GM21515 (cell line): Measurements from ENCODE around the gene ELFN1.

Experiments used
- ATAC-seq: cut with Tn5 transposase; IDR thresholded peaks from one replicate; pipeline ENCODE4 v1.9.1; 2021; ENCODE audit not compliant: unreplicated experiment

The ELFN1 gene

GRCh38 chr7:1669954-1670893 lies at the start of gene ELFN1:
Gene ELFN1 (plus strand): TSS chr7:1670277. CDS start chr7:1744597, 74,320 bp downstream.
- no peak for ATAC-seq

- no peak for ATAC-seq
These were observed 49.2 kb upstream of the ELFN1 start for GRCh38 chr7:1620835-1621234.

DNA sequence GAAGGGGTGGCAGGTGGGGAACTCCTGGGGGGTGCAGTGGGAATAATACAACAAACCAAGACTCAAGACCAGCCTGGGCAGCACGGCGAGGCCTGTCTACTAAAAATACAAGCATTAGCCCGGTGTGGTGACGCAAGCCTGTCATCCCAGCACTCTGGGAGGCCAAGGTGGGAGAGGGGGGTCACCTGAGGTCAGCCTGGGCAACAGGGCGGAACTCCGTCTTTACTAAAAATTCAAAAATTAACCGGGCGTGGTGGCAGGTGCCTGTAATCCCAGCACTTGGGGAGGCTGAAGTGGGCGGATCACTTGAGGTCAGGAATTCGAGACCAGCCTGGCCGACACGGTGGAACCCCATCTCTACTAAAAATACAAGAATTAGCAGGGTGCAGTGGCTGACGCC lies 48.4 kb upstream of the ELFN1 start:
- ATAC-seq = no peak

- no peak for ATAC-seq
These were observed 47.6 kb upstream of the ELFN1 start for GRCh38 chr7:1622441-1622840.

GRCh38 chr7:1623810-1624209 lies 46.3 kb upstream of the ELFN1 start:
- ATAC-seq = no peak

DNA sequence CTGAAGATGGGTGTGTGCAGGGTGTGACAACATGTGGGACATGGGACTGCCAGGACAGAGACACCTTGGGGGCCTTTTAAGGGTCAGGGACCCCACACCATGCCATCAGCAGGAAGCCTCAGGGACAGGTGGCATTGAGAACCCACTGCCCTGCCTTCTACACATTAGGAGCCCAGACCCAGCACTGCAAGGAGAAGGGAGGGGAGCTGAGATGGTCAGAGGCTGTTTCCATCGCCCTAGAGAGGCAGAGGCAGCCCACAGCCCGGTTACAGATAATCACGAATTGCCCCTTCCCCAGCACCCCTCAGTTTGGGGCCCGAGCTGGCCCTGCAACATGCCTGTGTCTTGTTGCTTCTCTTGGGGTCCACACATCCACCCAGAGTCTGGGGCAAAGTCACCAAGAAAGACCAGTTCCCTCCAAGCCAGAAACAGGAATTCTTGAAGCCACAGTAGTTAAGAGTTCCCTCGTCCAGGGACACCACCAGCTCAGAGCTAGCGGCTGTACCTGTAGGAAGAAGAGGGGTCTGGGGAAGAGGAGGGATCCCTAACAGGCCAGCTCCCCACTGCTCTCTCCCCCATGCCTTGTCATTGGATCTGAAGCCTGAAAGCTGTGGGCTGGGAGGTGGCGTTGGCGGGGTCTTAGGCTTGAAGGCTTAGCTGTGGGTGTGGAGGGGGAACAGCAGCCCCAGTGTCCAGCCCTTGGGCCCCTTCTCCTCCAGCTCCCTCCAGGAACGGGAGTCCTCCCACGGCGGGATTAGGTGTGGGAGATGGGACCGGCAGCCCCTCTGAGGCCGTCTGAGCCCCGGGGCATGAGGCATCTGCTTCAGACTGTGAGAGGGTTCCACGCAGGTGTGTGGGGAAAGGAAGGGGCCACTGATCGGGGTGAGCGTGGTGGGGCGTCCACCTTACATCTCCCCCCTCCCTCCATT lies 44.8 kb upstream of the ELFN1 start:
- no peak for ATAC-seq

- ATAC-seq = no peak
These were observed 43.3 kb upstream of the ELFN1 start for GRCh38 chr7:1626769-1627168.

DNA sequence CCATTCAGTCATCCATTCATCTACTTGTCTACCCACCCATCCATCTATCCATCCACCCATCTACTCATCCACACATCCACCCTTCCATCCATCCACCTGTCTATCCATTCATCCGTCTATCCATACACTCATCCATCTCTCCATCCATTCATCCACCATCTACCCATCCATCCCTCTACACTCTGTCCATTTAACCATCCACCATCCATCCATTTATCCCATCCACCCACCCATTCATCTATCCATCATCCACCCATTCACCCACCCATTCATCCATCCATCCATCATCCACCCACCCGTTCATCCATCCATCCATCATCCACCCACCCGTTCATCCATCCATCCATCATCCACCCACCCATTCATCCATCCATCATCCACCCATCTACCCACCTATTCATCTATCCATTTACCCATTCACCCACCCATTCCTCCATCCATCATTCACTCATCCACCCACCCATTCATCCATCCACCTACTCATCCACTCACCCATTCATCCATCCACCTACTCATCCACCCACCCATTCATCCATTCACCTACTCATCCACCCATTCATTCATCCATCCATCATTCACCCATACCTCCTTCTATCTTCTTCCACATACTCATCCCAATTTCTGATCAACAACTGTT lies 39.3 kb upstream of the ELFN1 start:
- ATAC-seq = no peak

DNA sequence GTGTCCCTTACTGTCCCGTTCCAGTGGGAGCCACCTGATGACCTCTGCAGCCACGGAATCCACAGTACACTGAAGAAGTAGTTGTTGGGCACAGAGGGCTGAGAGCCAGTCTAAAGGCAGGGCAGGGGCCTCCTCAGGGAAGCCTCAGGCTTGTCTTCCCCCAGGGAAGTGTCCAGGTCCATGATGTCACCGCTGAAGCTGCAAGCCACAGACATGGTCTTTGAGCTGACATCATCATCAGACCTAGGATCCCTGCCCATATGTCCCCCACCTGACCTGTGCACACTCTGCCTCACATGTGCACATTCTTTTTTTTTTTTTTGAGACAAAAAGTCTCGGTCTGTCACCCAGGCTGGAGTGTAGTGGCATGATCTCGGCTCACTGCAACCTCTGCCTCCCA lies 38.4 kb upstream of the ELFN1 start:
- no peak for ATAC-seq

DNA sequence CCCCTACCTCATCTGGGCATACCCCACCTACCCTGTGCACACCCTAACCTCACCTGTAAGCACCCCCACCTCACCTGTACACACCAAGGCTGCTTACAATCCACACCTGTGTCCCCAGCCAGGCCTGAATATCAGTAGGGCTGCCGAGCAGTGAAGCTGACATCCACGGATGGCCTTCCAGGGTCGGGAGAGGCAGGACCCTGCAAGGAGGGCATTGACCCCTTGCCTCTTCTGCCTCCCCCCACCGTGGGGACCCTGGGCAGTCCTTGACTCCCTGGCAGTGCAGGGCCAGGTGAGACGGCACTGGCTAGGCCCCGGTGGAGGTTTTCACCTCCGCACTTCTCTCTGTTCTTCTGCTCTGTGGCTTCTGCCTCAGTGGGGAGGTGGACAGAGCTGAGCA lies 37.6 kb upstream of the ELFN1 start:
- ATAC-seq = no peak

DNA sequence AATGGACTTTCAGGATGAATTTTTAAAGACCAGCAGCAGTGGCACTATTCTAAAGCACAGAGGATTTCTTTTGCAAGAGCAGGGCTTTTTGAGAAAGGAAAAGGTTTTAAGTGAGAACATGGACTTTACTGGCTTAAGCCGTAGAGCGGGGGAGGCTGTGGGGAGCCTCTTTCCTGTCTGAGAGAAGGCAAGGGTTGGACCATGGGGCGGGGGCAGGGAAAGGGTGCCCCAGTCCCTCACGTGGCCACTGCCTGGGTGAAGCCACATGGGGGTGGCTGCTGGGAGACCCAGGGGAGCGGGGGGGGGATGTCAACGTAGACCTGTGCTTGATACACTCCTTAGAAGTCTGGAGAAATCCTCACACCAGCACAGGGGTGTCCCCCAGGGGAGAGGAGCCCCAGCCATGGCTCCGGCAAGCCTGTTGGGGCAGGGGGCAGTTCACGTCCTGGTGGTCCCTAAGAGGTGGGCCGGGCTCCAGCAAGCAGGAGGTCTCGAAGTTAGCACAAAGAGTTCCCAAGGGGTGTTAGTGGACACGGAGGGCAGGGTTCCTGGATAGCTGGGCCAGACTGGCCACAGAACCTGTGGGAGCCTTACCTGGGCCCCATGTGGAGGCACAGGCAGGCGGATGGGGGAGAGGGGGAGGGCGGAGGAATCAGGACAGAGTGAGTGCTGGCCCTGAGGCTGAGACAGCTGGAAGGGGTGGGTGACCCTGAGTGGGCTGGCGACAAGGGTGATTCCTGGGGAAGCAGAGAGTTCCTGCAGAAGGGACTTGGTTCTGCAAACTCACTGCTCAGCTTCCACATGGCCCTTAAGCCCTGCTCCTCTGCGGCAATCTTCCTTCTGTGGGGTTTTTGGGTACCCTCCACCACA lies 36.9 kb upstream of the ELFN1 start:
- no peak for ATAC-seq

GRCh38 chr7:1635401-1635800 lies 34.7 kb upstream of the ELFN1 start:
- no peak for ATAC-seq

- no peak for ATAC-seq
These were observed 32.9 kb upstream of the ELFN1 start for GRCh38 chr7:1637155-1637554.

DNA sequence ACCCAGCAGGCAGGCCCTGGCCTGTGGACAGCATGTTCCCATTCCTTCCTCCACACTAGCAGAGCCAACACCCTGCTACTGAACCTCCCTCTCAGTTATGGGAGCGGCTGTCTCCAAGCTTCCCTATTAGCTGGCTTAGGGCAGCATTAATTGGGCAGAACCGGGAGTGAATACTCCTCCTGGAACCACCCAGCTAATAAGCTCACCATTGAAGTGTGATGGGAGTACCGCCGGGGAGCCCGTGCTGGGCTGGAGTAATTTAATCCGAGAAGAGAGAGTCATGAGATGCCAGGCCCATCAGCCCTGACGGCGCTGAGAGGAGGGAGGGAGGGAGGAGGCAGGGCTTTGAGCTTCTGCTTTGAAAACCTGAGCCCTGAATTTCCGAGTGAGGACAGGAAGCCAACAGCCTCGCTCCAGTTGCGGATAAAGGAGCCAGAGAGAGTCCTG lies 31.8 kb upstream of the ELFN1 start:
- ATAC-seq = no peak

DNA sequence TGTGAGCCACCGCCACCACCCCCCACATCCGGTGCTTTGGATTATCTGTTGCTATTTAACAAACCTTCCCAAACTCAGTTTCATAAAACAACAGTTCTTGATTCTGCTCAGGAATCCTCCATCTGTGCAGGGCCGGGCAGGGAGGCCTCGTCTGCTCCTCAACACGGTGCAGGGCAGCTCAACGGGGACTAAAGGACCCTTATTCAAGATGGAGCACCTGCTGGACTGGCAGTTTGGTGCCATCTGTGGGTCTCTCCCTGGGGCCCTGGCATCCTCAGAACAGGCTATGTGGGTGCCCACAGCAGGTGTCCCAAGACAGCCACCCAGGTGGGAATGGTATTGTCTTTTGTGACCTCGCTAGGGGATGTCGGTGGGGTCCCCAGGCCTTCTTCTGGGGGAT lies 31.0 kb upstream of the ELFN1 start:
- no peak for ATAC-seq

GRCh38 chr7:1639532-1640175 lies 30.4 kb upstream of the ELFN1 start:
- no peak for ATAC-seq

- ATAC-seq = no peak
These were observed 29.5 kb upstream of the ELFN1 start for GRCh38 chr7:1640376-1641172.

GRCh38 chr7:1641173-1641572 lies 28.9 kb upstream of the ELFN1 start:
- no peak for ATAC-seq

DNA sequence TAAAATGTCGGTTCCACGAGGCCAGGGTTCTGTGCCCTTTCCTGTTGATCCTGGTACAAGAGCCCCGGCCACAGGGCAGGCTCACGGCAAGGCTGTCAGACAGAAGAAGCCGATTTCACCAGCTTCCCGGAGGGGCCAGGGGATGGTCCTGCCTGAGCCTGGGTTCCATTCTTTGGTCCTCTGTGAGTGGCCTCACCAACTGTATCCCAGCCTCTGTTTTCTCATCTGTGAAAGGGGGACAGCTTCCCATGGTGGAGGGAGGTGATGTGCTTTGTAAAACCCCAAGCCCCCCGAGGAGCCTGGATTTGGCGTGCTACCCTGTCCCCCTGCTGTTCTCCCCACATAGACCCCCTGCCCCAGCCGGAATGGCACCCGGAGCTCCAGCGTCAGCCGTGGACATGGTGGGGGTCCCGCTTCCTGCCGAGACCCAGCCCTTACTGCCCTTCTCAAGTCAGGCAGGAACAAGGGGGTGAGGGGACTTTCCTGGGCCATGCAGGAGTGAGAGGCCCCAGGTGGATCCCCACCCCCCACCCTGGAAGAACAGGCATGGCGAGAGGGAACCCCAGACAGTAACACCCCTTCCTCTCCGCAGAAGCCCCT lies 28.3 kb upstream of the ELFN1 start:
- ATAC-seq = no peak
